GM13977 (cell line): ENCODE measurements around the gene APLP1.

Source experiments
- DNase-seq: peaks from one replicate; pipeline ENCODE4 v3.0.0; 2012; ENCODE audit warnings: low spot score
- in situ Hi-C: fragments of 300-500 bp; cut with MboI; formaldehyde crosslinking; loops from one replicate; pipeline ENCODE4 v1.12.0; 2022; ENCODE audit warnings: low sequenced_read_pairs, low pct_unique_long_range_greater_than_20kb, mixed read lengths, inconsistent platforms; ENCODE audit not compliant: unreplicated experiment
- TF ChIP-seq, protein P1 (sequence below): IDR thresholded peaks from 2 replicates; pipeline ENCODE4 v1.5.1; 2012; ENCODE audit warnings: mild to moderate bottlenecking, control low read depth; ENCODE audit not compliant: insufficient read depth; ENCODE audit errors: extremely low read depth, missing control alignments

Gene APLP1

GRCh38 chr19:35899547-35900214 lies 31.3 kb downstream of the APLP1 start:
- in situ Hi-C loops, result no loop called here
- TF ChIP-seq, protein P1, sequence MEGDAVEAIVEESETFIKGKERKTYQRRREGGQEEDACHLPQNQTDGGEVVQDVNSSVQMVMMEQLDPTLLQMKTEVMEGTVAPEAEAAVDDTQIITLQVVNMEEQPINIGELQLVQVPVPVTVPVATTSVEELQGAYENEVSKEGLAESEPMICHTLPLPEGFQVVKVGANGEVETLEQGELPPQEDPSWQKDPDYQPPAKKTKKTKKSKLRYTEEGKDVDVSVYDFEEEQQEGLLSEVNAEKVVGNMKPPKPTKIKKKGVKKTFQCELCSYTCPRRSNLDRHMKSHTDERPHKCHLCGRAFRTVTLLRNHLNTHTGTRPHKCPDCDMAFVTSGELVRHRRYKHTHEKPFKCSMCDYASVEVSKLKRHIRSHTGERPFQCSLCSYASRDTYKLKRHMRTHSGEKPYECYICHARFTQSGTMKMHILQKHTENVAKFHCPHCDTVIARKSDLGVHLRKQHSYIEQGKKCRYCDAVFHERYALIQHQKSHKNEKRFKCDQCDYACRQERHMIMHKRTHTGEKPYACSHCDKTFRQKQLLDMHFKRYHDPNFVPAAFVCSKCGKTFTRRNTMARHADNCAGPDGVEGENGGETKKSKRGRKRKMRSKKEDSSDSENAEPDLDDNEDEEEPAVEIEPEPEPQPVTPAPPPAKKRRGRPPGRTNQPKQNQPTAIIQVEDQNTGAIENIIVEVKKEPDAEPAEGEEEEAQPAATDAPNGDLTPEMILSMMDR, result no peak
- DNase-seq, result peak; percentile 93

DNA sequence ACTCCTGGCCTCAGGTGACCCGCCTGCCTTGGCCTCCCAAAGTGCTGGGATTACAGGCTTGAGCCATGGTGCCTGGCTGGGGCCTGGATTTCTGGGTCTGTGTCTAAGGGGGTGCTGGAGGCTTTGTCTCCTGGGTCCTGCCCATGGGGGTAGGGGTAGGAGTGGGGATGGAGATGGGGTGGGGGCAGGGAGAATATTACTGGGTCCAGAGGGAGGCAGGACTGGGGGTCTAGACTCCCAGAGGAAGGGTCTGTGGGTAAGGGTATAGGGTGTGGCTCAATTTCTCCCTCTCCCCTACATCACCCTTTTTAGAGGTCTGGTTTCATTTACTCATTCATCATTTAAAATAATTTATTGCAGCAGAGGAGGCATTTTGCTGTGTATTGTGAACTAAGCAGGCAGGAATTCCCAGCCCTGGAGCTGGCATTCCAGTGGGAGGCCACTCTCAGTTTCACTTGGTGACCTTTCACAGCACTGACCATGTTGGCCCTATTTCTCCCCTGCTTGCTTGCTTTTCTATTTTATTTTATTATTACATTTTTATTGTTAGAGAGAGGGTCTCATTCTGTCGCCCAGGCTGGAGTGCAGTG lies 32.8 kb downstream of the APLP1 start:
- in situ Hi-C loops, result no loop called here
- no peak for DNase-seq
- TF ChIP-seq, protein P1, result no peak

DNA sequence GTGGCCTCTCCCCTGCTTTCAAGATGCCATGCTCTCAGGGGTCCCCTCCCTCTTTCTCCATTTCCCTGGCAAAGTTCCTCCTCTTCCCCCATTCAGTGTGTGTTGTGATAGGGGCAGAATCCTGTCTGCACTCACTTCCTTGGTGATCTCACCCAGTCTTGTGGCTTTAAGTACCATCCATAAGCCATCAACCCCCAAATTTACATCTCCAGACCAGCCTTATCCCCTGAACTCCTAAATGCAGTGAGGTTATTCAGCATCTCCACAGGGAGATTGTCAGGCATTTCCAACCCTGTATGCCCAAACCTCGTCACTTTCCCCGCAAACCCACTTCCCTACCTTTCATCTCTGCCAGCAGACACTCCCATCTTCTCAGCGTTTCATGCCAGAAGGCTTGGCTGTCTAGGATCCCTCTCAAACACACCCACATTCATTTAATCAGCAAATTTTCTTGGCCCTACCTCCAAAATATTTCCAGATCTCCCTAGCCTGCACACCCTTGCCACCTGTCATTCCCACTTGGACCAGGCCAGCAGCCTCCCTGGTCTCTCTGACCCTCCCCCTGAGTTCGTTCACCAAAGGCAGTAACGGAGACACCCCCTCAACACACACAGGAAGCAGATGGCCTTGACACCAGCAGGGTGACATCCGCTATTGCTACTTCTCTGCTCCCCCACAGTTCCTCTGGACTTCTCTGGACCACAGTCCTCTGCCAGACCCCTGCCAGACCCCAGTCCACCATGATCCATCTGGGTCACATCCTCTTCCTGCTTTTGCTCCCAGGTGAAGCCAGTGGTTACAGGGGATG lies 33.7 kb downstream of the APLP1 start, which contains the start of gene HCST:
TSS of gene HCST (plus strand) at position 676 of the 808 bp plus-strand sequence. CDS start at position 741, 65 bp downstream.
- peak; percentile 61 for DNase-seq
- TF ChIP-seq, protein P1, result no peak
- in situ Hi-C loops, result no loop called here

GRCh38 chr19:35902870-35903475 lies 34.6 kb downstream of the APLP1 start:
- TF ChIP-seq, protein P1, result no peak
- DNase-seq, result no peak
- in situ Hi-C loops, result no loop called here

GRCh38 chr19:35903550-35904179 lies 35.3 kb downstream of the APLP1 start:
- DNase-seq, result peak; percentile 81
- TF ChIP-seq, protein P1, result no peak
- in situ Hi-C loops, result no loop called here
